Effector memory CD4-positive, alpha-beta T cell (primary cell): ENCODE results near the gene RNU1-4.
"Not testable (repeated sequence)": the region's sequence is repeated elsewhere in the genome, so short reads cannot be mapped to it uniquely, and the experiment has no call there.

ENCODE experiments used
- DNase-seq, 3 donors: peaks; one replicate each; pipeline ENCODE4 v3.0.0-alpha.2; 2020
- H3K27ac ChIP-seq: 2 replicates; pipeline ENCODE4 v1.7.0; 2013; ENCODE audit warnings: mild to moderate bottlenecking, low read length, moderate library complexity; ENCODE audit not compliant: insufficient read depth, poor library complexity, severe bottlenecking
- H3K27me3 ChIP-seq: replicated peaks from 2 replicates; pipeline ENCODE4 v1.7.0; 2013; ENCODE audit warnings: mild to moderate bottlenecking, low read length; ENCODE audit not compliant: insufficient read depth, control insufficient read depth, poor library complexity, severe bottlenecking
- H3K36me3 ChIP-seq: 2 replicates; pipeline ENCODE4 v1.7.0; 2013; ENCODE audit warnings: mild to moderate bottlenecking, low read length, moderate library complexity; ENCODE audit not compliant: control insufficient read depth, insufficient read depth
- H3K4me1 ChIP-seq: 2 replicates; pipeline ENCODE4 v1.7.0; 2013; ENCODE audit warnings: low read length, mild to moderate bottlenecking; ENCODE audit not compliant: control insufficient read depth, insufficient read depth, poor library complexity, severe bottlenecking
- H3K4me3 ChIP-seq: 2 replicates; pipeline ENCODE4 v1.7.0; 2013; ENCODE audit warnings: low read length, low read depth, mild to moderate bottlenecking; ENCODE audit not compliant: insufficient read depth, poor library complexity, severe bottlenecking
- H3K9me3 ChIP-seq: 2 replicates; pipeline ENCODE4 v1.7.0; 2013; ENCODE audit warnings: mild to moderate bottlenecking, low read length, moderate library complexity; ENCODE audit not compliant: control insufficient read depth

The RNU1-4 gene

GRCh38 chr1:16700138-16700895 lies 40.0 kb upstream of the RNU1-4 start:
- not testable (repeated sequence) for DNase-seq, H3K4me3 ChIP-seq, H3K27ac ChIP-seq, H3K27me3 ChIP-seq, H3K9me3 ChIP-seq, H3K36me3 ChIP-seq, H3K4me1 ChIP-seq

DNA sequence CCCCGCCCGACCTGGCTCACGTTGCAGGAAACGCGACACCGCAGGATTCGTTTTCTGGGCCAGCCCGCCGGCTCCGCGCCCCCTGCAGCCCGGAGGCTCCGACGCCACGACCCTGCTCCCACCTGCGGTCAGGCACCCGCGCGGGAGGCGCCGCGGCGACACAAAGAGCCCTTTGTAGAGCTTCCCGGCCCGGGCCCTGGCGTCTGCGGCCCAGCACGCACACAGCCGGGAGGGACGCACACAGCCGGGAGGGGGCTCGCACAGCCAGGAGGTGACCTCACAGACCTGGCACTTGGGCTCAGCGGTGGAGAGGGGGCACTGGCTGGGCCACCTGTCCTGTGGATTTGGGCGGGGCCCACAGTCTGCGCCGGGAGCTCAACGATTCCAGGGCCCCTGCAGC lies 39.1 kb upstream of the RNU1-4 start:
- not testable (repeated sequence) for H3K4me3 ChIP-seq, H3K36me3 ChIP-seq, H3K27ac ChIP-seq, DNase-seq, H3K27me3 ChIP-seq, H3K9me3 ChIP-seq, H3K4me1 ChIP-seq

- H3K9me3 ChIP-seq, H3K4me1 ChIP-seq, H3K4me3 ChIP-seq, DNase-seq, H3K36me3 ChIP-seq, H3K27ac ChIP-seq, H3K27me3 ChIP-seq: not testable (repeated sequence)
These were observed 38.0 kb upstream of the RNU1-4 start for GRCh38 chr1:16702280-16702679.

GRCh38 chr1:16703141-16703540 lies 37.2 kb upstream of the RNU1-4 start:
- not testable (repeated sequence) for H3K36me3 ChIP-seq, H3K4me1 ChIP-seq, DNase-seq, H3K9me3 ChIP-seq, H3K4me3 ChIP-seq, H3K27me3 ChIP-seq, H3K27ac ChIP-seq

DNA sequence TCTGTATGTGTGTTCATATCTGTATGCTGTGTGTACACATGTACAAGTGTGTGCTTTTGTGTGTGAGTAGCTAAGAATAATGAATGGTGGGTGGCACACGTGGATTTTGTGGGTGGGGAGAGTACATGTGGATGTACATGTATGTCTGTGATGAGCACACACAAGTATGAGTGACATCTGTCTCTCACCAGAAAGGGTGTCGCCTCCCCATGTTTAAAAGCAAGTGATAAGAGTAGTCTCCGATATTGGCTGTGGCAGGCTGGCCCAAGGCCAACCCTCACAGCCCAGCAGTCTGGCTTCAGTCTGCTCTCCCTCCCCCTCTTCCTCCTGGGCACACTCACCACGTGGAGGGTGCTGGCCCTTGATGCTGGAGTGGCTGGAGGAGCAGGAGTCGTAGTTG lies 36.7 kb upstream of the RNU1-4 start:
- H3K4me3 ChIP-seq, H3K4me1 ChIP-seq, DNase-seq, H3K36me3 ChIP-seq, H3K27ac ChIP-seq, H3K27me3 ChIP-seq, H3K9me3 ChIP-seq: not testable (repeated sequence)

GRCh38 chr1:16704076-16704475 lies 36.2 kb upstream of the RNU1-4 start:
- H3K4me3 ChIP-seq, H3K27ac ChIP-seq, H3K4me1 ChIP-seq, H3K9me3 ChIP-seq, H3K27me3 ChIP-seq, DNase-seq, H3K36me3 ChIP-seq: not testable (repeated sequence)

DNA sequence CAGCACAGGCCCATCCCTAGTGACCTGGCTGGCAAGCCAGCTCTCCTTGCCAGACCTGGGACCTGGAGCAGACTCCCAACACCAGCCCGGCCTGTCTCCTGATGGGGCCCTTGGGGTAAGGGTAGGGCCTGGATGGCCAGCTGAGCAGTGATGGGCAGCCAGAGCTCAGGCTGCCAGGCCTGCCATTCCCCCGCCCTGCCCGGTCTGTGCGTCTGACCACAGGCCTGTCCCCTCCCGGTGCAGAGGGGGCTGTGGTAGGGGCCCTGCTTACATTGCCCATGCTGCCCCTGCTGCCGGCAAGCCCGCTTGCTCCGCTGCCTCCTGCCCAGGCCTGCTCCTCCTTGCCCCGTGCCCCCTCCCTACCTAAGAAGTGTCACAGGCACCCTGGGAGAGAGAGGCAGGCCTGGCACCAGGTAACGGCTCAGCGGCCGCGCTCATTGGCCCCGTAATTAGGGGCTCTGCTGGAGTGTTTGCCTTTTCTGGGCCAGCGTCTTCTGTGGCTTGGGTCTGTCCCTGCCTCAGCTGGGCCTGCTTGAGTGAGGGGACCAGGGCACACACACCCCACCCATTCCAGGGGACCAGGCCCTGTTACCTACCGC lies 35.7 kb upstream of the RNU1-4 start:
- not testable (repeated sequence) for H3K4me3 ChIP-seq, DNase-seq

GRCh38 chr1:16706302-16706701 lies 34.0 kb upstream of the RNU1-4 start:
- DNase-seq, H3K9me3 ChIP-seq, H3K36me3 ChIP-seq, H3K4me1 ChIP-seq, H3K27ac ChIP-seq, H3K4me3 ChIP-seq, H3K27me3 ChIP-seq: not testable (repeated sequence)

More for the DNA sequence above, 35.7 kb upstream of the RNU1-4 start:
- not testable (repeated sequence) for H3K27ac ChIP-seq, H3K36me3 ChIP-seq, H3K9me3 ChIP-seq, H3K4me1 ChIP-seq, H3K27me3 ChIP-seq

- not testable (repeated sequence) for H3K36me3 ChIP-seq, H3K27me3 ChIP-seq, H3K9me3 ChIP-seq, H3K4me1 ChIP-seq, H3K4me3 ChIP-seq, DNase-seq, H3K27ac ChIP-seq
These were observed 32.9 kb upstream of the RNU1-4 start for GRCh38 chr1:16707130-16708093.

DNA sequence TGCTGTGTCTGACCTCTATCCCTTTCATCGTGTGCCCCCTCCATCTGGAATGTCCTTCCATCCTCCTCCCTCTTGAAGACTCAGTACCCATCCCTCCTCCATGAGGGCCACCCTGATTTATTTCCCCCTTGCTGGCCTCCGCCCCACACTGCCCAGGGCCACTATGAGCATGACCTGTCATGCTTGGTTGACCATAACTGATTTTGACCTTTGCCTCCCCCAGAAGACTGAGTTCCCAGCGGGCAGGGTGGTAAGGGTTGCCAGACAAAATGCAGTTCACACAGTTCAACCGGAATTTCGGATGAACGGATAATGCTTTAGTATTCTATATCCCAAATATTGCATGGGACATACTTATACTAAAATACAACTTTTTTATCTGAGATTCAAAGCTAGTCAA lies 31.6 kb upstream of the RNU1-4 start:
- not testable (repeated sequence) for H3K36me3 ChIP-seq, H3K4me1 ChIP-seq, H3K27me3 ChIP-seq, H3K4me3 ChIP-seq, DNase-seq, H3K27ac ChIP-seq, H3K9me3 ChIP-seq
